ENCODE measurements around the gene DPYSL3.

Gene DPYSL3

DNA sequence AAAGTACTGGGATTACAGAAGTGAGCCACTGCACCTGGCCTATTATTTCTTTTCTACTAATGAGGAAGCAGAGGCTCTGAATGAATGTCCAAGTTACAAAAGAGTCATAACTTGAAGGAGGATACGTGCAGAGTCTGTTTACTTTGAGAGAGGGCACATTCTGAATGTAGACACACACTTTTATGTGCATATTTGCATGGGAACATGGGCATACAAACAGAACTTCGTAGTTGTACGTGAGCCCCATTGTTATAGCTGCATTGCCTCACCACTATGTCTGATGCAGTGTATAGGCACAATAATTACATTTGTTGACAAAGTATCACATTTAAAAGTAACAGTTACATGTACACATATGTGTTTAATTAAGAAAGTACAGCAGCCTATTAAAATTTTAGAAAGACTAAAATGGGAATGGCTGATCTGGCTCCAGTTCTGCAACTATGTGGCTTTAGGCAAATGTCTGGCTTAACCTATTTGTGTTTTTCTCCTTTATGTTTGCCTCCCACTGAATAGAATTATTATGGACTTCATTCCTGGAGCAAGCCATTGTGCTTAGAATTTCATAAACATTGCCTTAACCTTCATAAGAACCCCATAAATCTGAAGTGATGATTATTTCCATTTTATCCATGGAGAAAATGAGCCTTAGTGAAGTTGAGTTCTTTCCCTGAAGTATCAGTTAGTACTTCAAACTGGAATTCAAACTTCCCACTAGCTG lies 3.0 kb upstream of the DPYSL3 start:
- DNase-seq (ENCODE audit: low read depth): no peak

DNA sequence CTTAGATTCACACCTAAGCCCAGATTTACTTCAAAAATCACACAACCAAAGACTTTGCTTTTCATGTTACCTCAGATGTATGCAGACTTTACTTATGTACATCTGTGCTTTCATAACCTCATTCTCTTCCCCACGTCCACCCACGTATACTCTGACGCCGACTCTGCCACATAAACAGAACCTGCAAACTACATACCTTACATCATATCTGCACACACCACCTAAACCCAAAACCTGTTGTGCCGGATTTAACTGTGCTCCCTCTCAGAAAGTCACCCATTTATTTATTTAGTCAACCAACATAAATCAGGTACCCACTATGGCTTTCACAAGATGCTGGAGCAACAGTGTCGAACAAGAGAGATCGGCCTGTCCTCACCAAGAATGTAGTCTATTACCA lies 1.0 kb upstream of the DPYSL3 start:
- DNase-seq (ENCODE audit: low read depth): no peak

- DNase-seq (ENCODE audit: low read depth): no peak
Measured at GRCh38 chr5:147509041-147509709, 693 bp downstream of the DPYSL3 start.

- DNase-seq (ENCODE audit: low read depth): no peak
Measured at GRCh38 chr5:147508711-147509040, 1.2 kb downstream of the DPYSL3 start.

GRCh38 chr5:147507480-147508126 lies 2.3 kb downstream of the DPYSL3 start:
- peak; percentile 61 for DNase-seq (ENCODE audit: low read depth)

DNA sequence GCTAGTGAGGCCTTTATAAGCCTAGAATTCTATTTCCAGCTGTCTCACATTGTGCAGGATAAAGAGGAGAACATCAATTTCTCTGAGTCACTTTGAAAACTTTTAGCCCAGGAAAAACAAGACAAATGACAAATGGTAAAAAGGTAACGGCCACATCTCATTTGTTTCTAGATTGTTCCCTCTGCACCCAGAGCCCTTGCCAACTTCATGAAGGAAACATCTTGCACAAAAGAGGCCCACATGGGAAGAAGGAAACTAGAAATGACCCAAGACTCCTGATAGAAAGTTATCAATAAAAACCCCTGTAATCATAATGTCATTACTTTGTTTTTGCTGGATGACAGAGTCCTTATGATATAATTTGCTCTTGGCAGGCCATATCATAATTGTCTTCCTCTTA lies 5.3 kb downstream of the DPYSL3 start:
- no peak for DNase-seq (ENCODE audit: low read depth)

DNA sequence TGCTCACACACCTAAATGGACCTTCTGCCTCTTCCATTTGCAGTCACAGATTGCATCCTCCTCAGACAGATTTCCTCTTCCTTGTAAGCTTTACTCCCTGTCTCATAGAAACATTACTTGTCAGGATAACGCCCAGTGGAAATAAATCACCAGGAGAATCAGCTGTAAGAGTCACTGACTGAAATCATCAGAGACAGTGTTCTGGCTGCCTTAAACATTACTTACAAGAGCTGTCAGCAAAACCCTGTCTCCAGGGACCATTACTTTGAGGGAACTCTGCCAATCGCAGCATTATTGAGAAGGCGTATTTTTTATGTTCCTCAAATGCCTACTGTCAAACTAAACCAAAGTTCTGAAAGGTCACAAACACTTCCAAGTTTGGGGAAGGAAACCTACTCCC lies 5.9 kb downstream of the DPYSL3 start:
- DNase-seq (ENCODE audit: low read depth): no peak

- no peak for DNase-seq (ENCODE audit: low read depth)
Measured at GRCh38 chr5:147490989-147491388, 18.9 kb downstream of the DPYSL3 start.

DNA sequence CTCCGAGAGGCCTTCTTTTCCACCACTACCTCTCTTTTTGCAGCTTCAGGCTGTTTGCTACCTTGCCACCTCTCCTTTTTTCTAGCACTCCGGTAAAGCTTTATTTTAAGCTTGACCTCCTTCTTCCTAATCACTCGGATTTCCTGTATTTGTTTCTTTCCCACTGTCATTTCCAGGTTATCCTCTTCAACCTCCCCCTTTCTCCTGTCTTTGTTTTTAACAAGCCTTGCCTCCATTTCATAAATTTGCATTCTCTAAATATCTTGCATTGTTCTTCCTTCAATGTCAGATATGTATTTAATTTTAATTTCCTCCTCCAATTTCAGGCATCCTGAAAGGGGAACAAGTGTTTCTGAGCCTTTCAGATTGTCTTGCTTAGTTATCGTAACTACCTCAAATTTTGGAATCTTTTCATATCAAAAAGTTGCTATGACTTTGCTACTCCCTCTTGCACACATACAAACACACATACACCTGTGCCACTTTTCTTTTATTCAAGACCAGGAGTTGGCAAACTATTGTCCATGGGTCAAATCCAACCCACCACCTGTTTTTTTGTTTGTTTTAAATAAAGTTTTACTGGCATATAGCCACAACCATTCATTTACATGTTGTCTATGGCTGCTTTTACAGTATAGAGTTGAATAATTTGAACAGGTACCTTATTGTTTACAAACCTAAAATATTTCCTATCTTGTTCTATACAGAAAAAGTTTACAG lies 22.7 kb downstream of the DPYSL3 start:
- no peak for DNase-seq (ENCODE audit: low read depth)

DNA sequence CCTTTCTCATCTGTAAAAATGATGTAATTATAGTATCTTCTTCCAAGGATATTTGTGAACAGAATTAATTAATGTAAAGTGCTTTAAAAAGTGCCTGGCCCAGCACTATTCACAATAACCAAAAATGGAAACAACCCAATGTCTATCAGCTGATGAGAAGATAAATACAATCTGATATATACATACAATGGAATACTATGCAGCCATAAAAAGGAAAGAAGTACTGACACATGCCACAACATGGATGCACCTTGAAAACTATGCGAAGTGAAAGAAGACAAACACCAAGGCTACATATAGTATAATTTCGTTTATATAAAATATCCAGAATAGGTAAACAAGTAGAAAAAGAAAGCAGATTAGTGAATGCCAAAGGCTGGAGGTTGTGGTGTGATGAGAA lies 24.1 kb downstream of the DPYSL3 start:
- DNase-seq (ENCODE audit: low read depth): no peak

- no peak for DNase-seq (ENCODE audit: low read depth)
Measured at GRCh38 chr5:147485046-147485445, 24.8 kb downstream of the DPYSL3 start.

- no peak for DNase-seq (ENCODE audit: low read depth)
Measured at GRCh38 chr5:147484708-147485020, 25.2 kb downstream of the DPYSL3 start.

DNA sequence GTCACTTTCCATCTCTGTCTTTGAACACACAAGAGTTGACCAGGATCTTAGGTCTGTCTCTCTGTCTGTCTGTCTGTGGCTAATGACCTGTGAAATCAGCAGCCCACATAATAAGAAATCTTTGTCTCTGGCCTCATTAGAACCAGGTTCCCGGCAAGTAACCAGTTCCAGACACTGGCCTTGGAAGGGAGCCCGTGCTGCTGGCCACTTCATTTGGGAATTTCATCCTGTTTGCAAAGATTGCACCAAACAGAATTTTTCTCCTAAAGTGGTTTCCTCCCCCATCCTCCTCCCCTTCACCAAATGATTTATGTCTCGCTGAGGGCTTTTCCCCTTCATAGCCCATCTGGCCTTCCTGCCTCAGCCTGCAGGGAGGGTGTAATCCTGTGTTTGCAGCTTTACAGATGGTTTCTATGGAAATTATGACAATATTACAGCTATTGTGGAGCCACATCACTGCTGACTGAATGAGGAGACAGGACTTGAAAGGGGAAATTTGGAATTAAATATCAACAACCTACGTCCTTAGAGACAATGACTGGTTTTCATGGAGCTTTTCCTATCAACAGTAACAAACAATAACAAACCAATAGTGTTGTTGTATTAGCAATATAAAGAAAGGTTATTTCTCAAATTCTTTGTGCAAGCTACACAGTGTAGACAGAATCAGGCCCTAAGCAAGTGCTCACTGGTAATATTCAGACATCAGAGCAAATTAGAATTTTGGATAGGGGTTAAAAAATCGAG lies 25.7 kb downstream of the DPYSL3 start:
- peak; percentile 74 for DNase-seq (ENCODE audit: low read depth)

- no peak for DNase-seq (ENCODE audit: low read depth)
Measured at GRCh38 chr5:147483188-147483790, 26.6 kb downstream of the DPYSL3 start.

DNA sequence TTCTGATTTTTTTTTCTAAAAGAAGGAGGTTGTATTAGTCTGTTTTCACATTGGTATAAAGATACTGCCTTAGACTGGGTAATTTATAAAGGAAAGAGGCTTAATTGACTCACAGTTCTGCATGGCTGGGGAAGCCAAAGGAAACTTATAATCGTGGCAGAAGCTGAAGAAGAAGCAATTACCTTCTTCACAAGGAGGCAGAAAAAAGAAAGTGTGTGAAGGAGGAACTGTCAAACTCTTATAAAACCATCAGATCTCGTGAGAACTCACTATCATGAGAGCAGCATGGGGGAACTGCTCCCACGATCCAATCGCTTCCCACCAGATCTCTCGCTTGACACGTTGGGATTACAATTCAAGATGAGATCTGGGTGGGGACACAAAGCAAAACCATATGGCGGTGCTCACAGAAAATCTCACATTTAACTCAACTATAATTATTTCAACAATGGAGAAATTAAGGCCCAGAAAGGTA lies 27.1 kb downstream of the DPYSL3 start:
- DNase-seq (ENCODE audit: low read depth): no peak

- DNase-seq (ENCODE audit: low read depth): peak; percentile 68
Measured at GRCh38 chr5:147481874-147482705, 27.8 kb downstream of the DPYSL3 start.

DNA sequence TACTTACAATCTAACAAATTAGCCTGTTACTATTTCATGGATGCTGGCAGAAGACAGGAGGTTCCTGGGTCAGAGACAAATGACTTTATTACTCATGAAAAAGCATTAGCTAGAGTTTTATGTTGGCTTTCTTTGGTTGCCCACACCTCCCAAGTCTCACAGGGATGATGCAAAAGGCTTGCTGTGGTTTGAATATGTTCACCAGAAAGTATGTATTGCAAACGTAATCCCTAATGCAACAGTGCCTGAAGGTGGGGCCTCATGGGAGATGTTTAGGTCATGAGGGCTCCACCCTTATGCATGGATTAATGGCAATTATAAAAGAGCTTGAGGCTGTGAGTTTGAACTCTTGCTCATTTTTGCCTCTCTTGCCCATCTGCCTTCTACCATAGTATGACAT lies 28.5 kb downstream of the DPYSL3 start:
- DNase-seq (ENCODE audit: low read depth): peak; percentile 82

- no peak for DNase-seq (ENCODE audit: low read depth)
Measured at GRCh38 chr5:147479949-147480348, 29.9 kb downstream of the DPYSL3 start.

GRCh38 chr5:147479444-147479843 lies 30.4 kb downstream of the DPYSL3 start:
- DNase-seq (ENCODE audit: low read depth): no peak

- no peak for DNase-seq (ENCODE audit: low read depth)
Measured at GRCh38 chr5:147474140-147474539, 35.7 kb downstream of the DPYSL3 start.

Data from non-pigmented ciliary epithelial cell (primary cell).